ENCODE data around the gene RTKN.
"Not testable (repeated sequence)": the region's sequence is repeated elsewhere in the genome, so short reads cannot be mapped to it uniquely, and the experiment has no call there.

The RTKN gene

GRCh38 chr2:74441690-74442482 lies at the start of gene RTKN:
TSS of gene RTKN (minus strand) at chr2:74441937. CDS start at chr2:74441816, 121 bp downstream.
- no peak for FAIRE-seq

GRCh38 chr2:74489906-74490305 lies 48.2 kb upstream of the RTKN start:
- no peak for FAIRE-seq

- no peak for FAIRE-seq
These were observed 47.1 kb upstream of the RTKN start for GRCh38 chr2:74488643-74489481.

GRCh38 chr2:74486141-74486540 lies 44.4 kb upstream of the RTKN start:
- FAIRE-seq = no peak

GRCh38 chr2:74483675-74484164 lies 42.0 kb upstream of the RTKN start:
- FAIRE-seq = not testable (repeated sequence)

GRCh38 chr2:74482801-74483674 lies 41.3 kb upstream of the RTKN start, which contains the start of the genes CCDC142 and TTC31:
TSS of gene CCDC142 (minus strand) at chr2:74482998. CDS start at chr2:74482837, 161 bp downstream.
TSS of gene TTC31 (plus strand) at chr2:74483081. CDS start at chr2:74483096, 15 bp downstream.
- peak; percentile 57 for FAIRE-seq

- no peak for FAIRE-seq
These were observed 40.4 kb upstream of the RTKN start for GRCh38 chr2:74481961-74482800.

GRCh38 chr2:74481431-74481830 lies 39.7 kb upstream of the RTKN start:
- FAIRE-seq = no peak

GRCh38 chr2:74474899-74475298 lies 33.2 kb upstream of the RTKN start:
- FAIRE-seq = no peak

GRCh38 chr2:74474481-74474880 lies 32.7 kb upstream of the RTKN start:
- no peak for FAIRE-seq

- FAIRE-seq = no peak
These were observed 31.2 kb upstream of the RTKN start for GRCh38 chr2:74472945-74473258.

GRCh38 chr2:74472086-74472944 lies 30.6 kb upstream of the RTKN start, which contains the start of gene MRPL53:
TSS of gene MRPL53 (minus strand) at chr2:74472680. CDS start at chr2:74472660, 20 bp downstream.
- no peak for FAIRE-seq

GRCh38 chr2:74471332-74472065 lies 29.8 kb upstream of the RTKN start:
- no peak for FAIRE-seq

- FAIRE-seq = not testable (repeated sequence)
These were observed 29.0 kb upstream of the RTKN start for GRCh38 chr2:74470742-74471141.

GRCh38 chr2:74464406-74464805 lies 22.7 kb upstream of the RTKN start:
- FAIRE-seq = no peak

- FAIRE-seq = no peak
These were observed 21.0 kb upstream of the RTKN start for GRCh38 chr2:74462786-74463105.

GRCh38 chr2:74462054-74462785 lies 20.5 kb upstream of the RTKN start:
- FAIRE-seq = no peak

- no peak for FAIRE-seq
These were observed 19.7 kb upstream of the RTKN start for GRCh38 chr2:74461187-74462053.
